GM12864 (cell line): ENCODE results near the gene AUP1.
A peak's percentile ranks its signal among the peaks of the same experiment; 100 is the strongest.

Experiments used
- DNase-seq: peaks from one replicate; pipeline ENCODE4 v3.0.0-alpha.2; 2011; ENCODE audit warnings: low read depth
- H3K4me3 ChIP-seq: 2 replicates; pipeline ENCODE4 v1.5.1; 2011; ENCODE audit warnings: mild to moderate bottlenecking, low read depth, low read length, control low read depth
- CTCF ChIP-seq: IDR thresholded peaks from 2 replicates; pipeline ENCODE4 v1.5.1; 2011; ENCODE audit warnings: low read depth, mild to moderate bottlenecking, moderate library complexity, low read length, control low read depth, inconsistent platforms; ENCODE audit errors: missing control alignments

Gene AUP1

DNA sequence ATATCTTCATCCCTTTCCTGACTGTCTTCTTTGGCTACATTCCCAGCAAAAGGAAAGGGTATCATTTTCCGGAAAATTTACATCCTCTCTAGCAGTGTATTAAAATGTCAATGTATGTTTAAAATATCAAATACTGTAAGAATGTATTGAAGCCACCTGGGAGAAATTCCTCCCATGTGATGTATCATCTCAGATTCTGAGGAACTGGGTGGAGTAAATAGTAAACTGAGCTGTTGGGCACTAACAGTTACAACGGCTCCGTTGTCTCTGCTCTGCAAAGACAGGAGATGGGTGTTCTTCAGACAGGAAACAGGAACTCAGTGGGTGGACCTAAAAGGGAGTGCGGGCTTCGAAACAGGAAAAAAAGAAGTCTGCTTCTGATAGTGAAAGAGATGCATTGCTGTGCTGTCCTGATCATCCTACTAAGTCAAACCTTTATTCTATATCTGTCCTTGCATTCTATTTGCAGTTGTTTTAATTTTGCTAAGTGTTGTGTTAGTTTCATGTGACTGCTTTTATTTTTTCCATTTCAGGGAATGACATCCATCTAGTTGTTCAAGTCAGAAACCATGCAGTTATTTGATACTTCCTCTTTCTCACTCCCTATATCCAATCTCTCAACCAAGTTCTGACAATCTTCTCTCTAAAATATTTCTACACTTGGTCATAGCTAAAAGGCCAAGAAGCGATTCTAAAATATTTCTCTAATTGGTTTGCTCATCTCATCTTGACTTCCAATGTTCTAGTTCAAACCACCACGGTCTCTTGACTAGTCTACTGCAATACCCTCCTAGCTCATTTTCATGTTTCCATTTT, 44.4 kb upstream of the AUP1 start:
- H3K4me3 ChIP-seq, result no peak overlapping the region; the same call in 1 of the 2 replicates

GRCh38 chr2:74572178-74572925, 42.8 kb upstream of the AUP1 start:
- no peak overlapping the region for H3K4me3 ChIP-seq
- DNase-seq, result no peak
- TF ChIP-seq CTCF, result peak; percentile 56

More for the DNA sequence above, 44.4 kb upstream of the AUP1 start:
- no peak for TF ChIP-seq CTCF
- DNase-seq, result peak; percentile 80

GRCh38 chr2:74571058-74571457, 41.6 kb upstream of the AUP1 start:
- DNase-seq, result peak; percentile 80
- TF ChIP-seq CTCF, result no peak
- no peak overlapping the region for H3K4me3 ChIP-seq

- DNase-seq, result no peak
- H3K4me3 ChIP-seq, result no peak overlapping the region
- no peak for TF ChIP-seq CTCF
These were observed 40.2 kb upstream of the AUP1 start for GRCh38 chr2:74569686-74570085.

- H3K4me3 ChIP-seq, result no peak overlapping the region
- DNase-seq, result no peak
- TF ChIP-seq CTCF, result no peak
These were observed 38.4 kb upstream of the AUP1 start for GRCh38 chr2:74567881-74568280.

DNA sequence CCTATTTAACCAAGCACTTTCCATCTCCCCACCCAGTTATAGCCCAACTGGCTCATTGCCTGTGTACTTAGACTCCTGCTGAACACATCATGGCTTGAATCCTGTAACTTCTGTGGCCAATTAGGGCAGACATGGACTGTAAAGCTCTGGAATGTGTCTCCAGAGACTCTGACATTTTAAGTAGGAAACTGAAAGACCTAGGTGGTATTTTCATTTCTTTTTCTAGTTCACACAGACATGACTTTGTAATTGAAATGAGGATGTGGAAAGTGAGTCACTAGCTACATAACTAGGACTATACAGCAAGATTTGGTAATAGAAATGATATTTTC, 37.2 kb upstream of the AUP1 start:
- TF ChIP-seq CTCF, result no peak
- no peak overlapping the region for H3K4me3 ChIP-seq
- no peak for DNase-seq
